ENCODE data around the gene OR8A1.
"Not testable (repeated sequence)": the region's sequence is repeated elsewhere in the genome, so short reads cannot be mapped to it uniquely, and the experiment has no call there.

The OR8A1 gene

DNA sequence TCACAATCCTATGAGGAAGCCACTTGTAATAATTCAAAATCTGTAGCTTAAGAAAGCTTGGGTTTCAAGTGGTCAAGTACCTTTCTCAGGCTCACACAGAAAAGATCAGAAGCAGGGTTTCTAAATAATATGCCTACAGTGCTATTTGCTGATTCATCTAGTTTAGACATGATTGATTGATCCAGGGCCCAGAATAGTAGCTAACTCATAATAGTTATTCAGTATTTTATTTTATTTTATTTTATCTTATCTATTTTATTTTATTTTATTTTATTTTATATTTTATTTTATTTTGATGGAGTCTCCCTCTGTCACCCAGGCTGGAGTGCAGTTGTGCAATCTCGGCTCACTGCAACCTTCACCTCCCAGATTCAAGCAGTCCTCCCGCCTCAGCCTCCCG, 25.5 kb downstream of the OR8A1 start:
- DNase-seq = no peak

GRCh38 chr11:124597626-124598025, 27.8 kb downstream of the OR8A1 start:
- no peak for DNase-seq

GRCh38 chr11:124600621-124601320, 31.0 kb downstream of the OR8A1 start:
- no peak for DNase-seq

DNA sequence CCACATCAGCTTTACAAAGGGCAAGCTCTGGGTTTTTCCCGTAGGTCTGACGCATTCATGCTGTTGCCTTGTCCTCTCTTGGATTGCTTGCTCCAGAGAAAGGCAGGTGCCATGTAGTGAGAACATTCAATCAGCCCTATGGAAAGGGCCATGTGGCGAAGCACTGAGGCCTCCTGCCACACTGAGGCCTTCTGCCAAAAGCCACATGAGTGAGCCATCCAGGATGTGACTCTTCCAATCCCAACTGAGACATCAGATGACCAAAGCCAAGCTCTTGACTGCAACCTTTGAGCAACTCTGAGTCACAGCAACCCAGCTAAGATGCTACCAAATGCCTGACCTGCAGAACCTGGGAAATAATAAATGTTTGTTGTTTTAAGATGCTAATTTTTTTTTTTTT, 32.4 kb downstream of the OR8A1 start:
- DNase-seq = peak; percentile 66

DNA sequence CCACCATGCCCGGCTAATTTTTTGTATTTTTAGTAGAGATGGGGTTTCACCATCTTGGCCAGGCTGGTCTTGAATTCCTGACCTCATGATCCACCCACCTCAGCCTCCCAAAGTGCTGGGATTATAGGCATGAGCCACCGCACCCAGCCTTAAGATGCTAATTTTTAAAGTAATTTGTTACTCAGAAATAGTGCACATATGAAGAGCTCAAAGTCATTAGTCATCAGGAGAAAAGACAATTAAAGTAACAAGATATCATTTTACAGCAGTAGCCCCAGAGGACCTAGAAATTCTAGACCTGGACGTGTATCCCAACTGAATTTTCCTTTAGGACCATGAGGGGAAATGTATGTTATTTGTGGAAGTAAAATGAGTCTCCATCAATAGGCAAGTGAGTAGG, 32.9 kb downstream of the OR8A1 start:
- DNase-seq = not testable (repeated sequence)

DNA sequence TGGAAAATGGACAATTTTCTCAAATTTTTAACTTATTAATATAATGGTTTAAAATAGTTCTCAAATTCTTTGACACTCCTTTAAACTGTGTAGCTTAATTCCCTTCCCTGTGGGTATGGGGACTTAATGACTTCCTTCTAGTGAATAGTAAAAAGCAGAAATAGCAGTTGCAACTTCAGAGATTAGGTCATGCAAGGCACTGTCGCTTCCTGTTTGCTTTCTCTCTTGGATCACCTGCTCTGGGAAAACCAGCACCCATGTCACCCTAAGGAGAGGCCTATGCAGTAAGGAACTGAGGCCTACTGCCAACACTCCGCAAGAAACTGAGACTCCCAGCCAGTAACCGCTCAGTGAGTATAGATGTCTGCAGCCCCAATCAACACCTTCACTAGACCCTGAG, 35.9 kb downstream of the OR8A1 start:
- no peak for DNase-seq

GRCh38 chr11:124608147-124608546, 38.4 kb downstream of the OR8A1 start:
- no peak for DNase-seq

DNA sequence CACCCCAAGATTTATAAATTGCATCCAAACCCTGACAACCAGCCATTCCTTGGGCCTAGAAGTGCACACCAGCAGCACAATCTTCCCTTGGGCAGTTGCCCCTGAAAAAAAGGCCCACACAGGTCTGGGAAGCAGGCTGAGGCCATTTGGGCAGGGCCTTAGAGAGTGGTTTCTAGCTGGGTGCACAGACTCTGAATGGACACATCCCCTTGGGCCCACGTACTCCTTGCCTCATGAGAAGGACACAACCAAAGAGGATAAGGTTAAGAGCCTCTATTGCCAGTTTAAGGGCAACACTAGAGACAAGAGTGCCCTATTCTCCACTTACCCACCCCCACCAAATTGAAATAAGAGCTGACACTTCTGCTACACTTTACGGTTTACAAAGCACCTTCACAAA, 40.5 kb downstream of the OR8A1 start:
- no peak for DNase-seq

DNA sequence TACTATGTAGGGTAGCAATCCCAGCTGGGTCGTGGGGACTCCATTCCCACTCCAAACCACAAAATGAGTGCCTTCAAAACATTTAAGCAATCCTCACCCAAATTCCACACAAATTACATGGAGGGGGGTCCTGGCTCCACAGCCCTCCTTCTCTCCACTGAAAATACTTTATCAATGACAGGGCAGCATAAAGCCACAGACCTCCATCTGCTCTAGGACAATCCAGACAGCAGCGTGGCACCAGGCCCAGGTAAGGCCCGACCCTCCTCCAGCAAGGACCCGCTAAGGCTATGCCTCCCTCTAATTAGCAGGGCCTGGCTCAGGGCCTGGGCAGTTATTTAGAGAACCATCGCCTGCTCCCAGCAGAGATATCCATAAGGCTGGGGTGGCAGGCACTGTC, 41.3 kb downstream of the OR8A1 start, which contains the start of gene PANX3:
Gene PANX3 (plus strand): TSS at position 365 of the 400 bp plus-strand sequence. CDS start 129 bp downstream, outside the sequence.
- DNase-seq = no peak

- no peak for DNase-seq
Observed at GRCh38 chr11:124612045-124612444, 42.2 kb downstream of the OR8A1 start.

DNA sequence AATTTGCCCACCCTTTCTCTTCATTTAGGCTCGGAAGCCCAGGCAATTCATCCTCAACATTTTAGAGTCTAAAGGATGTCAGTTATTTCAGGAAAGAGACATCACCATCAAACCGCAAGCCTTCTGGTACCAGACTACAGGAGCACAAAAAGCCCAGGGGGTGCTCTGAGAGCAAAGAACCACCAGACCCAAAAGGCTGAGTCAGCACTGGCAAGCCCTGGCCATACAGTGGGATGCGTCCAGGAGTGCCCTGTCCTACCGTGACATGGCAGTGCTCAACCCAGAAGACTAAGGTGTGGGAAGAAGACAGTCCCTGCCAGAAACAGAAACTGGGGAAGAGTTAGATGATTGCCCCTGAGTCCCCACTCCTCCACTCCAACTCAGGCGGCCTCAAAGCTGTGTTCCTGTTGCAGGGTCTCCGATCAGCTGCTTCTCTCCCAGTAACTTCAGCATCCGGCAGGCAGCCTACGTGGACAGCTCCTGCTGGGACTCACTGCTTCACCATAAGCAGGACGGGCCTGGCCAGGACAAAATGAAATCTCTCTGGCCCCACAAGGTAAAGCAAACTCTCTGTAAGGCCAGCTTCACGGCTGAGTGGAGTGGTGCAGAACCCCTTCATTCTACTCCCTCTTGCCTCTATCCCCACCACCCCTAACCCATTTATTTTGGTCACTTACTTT, 42.9 kb downstream of the OR8A1 start:
- no peak for DNase-seq

- DNase-seq = no peak
Observed at GRCh38 chr11:124618863-124619262, 49.1 kb downstream of the OR8A1 start.
